Smooth muscle cell (in vitro differentiated cells): ENCODE results near the gene ZDHHC14. TPM values are rescaled to one million over a fixed set of nuclear protein-coding genes. Genes with fewer than 3 reads are reported as not detected.

Source experiments
- DNase-seq: peaks from one replicate; lab custom pipeline; 2025; ENCODE audit not compliant: unreplicated experiment; lab: John Stamatoyannopoulos, UW
- H2AFZ ChIP-seq: fragments of 200-600 bp; sonication (generic); 2 replicates; pipeline ENCODE4 v1.6.0; 2016; ENCODE audit warnings: antibody characterized with exemption, low read depth, mild to moderate bottlenecking
- H3F3A ChIP-seq: fragments of 200-600 bp; sonication (generic); 2 replicates; pipeline ENCODE4 v1.6.0; 2017; ENCODE audit warnings: antibody characterized with exemption, low read depth
- H3K27ac ChIP-seq: fragments of 200-600 bp; sonication (generic); 2 replicates; pipeline ENCODE4 v1.5.1; 2016; ENCODE audit warnings: low read depth, mild to moderate bottlenecking
- H3K27me3 ChIP-seq: fragments of 200-600 bp; sonication (generic); 2 replicates; pipeline ENCODE4 v1.6.1; 2016; ENCODE audit warnings: low read depth, mild to moderate bottlenecking
- H3K36me3 ChIP-seq: fragments of 200-600 bp; sonication (generic); 2 replicates; pipeline ENCODE4 v1.5.1; 2016; ENCODE audit warnings: low read depth
- H3K4me1 ChIP-seq: fragments of 200-600 bp; sonication (generic); 2 replicates; pipeline ENCODE4 v1.5.1; 2016; ENCODE audit warnings: low read depth
- H3K4me2 ChIP-seq: fragments of 200-600 bp; sonication (generic); 2 replicates; pipeline ENCODE4 v1.6.0; 2016; ENCODE audit warnings: mild to moderate bottlenecking
- H3K4me3 ChIP-seq: fragments of 200-600 bp; sonication (generic); 2 replicates; pipeline ENCODE4 v1.5.1; 2016; ENCODE audit warnings: mild to moderate bottlenecking
- H3K79me2 ChIP-seq: fragments of 200-600 bp; sonication (generic); 2 replicates; pipeline ENCODE4 v1.6.0; 2016; ENCODE audit warnings: low read depth, mild to moderate bottlenecking
- H3K9ac ChIP-seq: fragments of 200-600 bp; sonication (generic); 2 replicates; pipeline ENCODE4 v1.6.0; 2016; ENCODE audit warnings: low read depth
- H3K9me3 ChIP-seq: fragments of 200-600 bp; sonication (generic); replicated peaks from 2 replicates; pipeline ENCODE4 v1.5.1; 2016; ENCODE audit warnings: low read depth
- H4K20me1 ChIP-seq: fragments of 200-600 bp; sonication (generic); 2 replicates; pipeline ENCODE4 v1.6.0; 2016; ENCODE audit warnings: low read depth
- CTCF ChIP-seq: fragments of 200-600 bp; sonication (generic); IDR thresholded peaks from 2 replicates; pipeline ENCODE4 v1.5.1; 2017; ENCODE audit warnings: borderline replicate concordance, mild to moderate bottlenecking, antibody characterized with exemption; ENCODE audit not compliant: insufficient read depth, poor library complexity, severe bottlenecking
- WGBS: methylation state at CpG from one replicate; pipeline ENCODE4 v1.1.7; 2016; ENCODE audit warnings: low lambda C conversion rate; 5-methylcytosine and 5-hydroxymethylcytosine counted together
- polyA plus RNA-seq: library from polyadenylated mRNA; unstranded; fragments of >200 nt; fragmentation: Nextera tagmentation; extraction: Ambion mirVana; gene quantifications from 2 replicates; pipeline ENCODE4 v1.2.1, GENCODE V29; 2016
- total RNA-seq: library from RNA; depleted of rRNA; stranded (reverse); fragments of >200 nt; gene quantifications from 2 replicates; pipeline ENCODE4 v1.2.3, GENCODE V29; 2014

Gene ZDHHC14
- total and polyA plus RNA-seq, 2 experiments from 2014 or later, result 1.3 to 1.6 TPM

GRCh38 chr6:157372501-157373280 is 8.3 kb upstream of the ZDHHC14 start:
- no peak overlapping the region for H3K4me3 ChIP-seq
- H3K9ac ChIP-seq, result no peak overlapping the region
- no peaks in the 10 kb centered on the region for H3K4me1 ChIP-seq
- H3K27me3 ChIP-seq, result no peaks in the 10 kb centered on the region
- no peaks in the 10 kb centered on the region for H3K36me3 ChIP-seq
- no peaks in the 10 kb centered on the region for H3K9me3 ChIP-seq
- 91% methylated on average over 10 of the region's 10 CpGs for WGBS
- H4K20me1 ChIP-seq, result no peaks in the 10 kb centered on the region
- no peaks in the 10 kb centered on the region for H3F3A ChIP-seq
- H3K27ac ChIP-seq, result no peak overlapping the region
- no peak overlapping the region for H2AFZ ChIP-seq
- DNase-seq, result no peak
- no peak overlapping the region for H3K4me2 ChIP-seq
- TF ChIP-seq CTCF, result no peak
- no peaks in the 10 kb centered on the region for H3K79me2 ChIP-seq

- no peaks in the 10 kb centered on the region for H4K20me1 ChIP-seq
- H3K27me3 ChIP-seq, result no peaks in the 10 kb centered on the region
- no peak overlapping the region for H3K27ac ChIP-seq
- H3K9ac ChIP-seq, result no peak overlapping the region
- H3K4me1 ChIP-seq, result peaks cover 4% of the 10 kb centered on the region
- H3F3A ChIP-seq, result no peaks in the 10 kb centered on the region
- no peaks in the 10 kb centered on the region for H3K36me3 ChIP-seq
- H3K79me2 ChIP-seq, result no peaks in the 10 kb centered on the region
- no peaks in the 10 kb centered on the region for H3K9me3 ChIP-seq
- H2AFZ ChIP-seq, result no peak overlapping the region
- H3K4me3 ChIP-seq, result no peak overlapping the region
- WGBS, result 46% methylated on average over 6 of the region's 6 CpGs
- no peak for TF ChIP-seq CTCF
- no peak overlapping the region for H3K4me2 ChIP-seq
- DNase-seq, result no peak
These were observed 6.0 kb upstream of the ZDHHC14 start for GRCh38 chr6:157374889-157375443.

- H2AFZ ChIP-seq, result no peak overlapping the region
- H3K27me3 ChIP-seq, result no peaks in the 10 kb centered on the region
- no peak overlapping the region for H3K27ac ChIP-seq
- no peak overlapping the region for H3K4me3 ChIP-seq
- H3K9me3 ChIP-seq, result no peaks in the 10 kb centered on the region
- H3K4me1 ChIP-seq, result peaks cover 4% of the 10 kb centered on the region
- H3K9ac ChIP-seq, result no peak overlapping the region
- H3K79me2 ChIP-seq, result no peaks in the 10 kb centered on the region
- H3K4me2 ChIP-seq, result no peak overlapping the region
- H3F3A ChIP-seq, result no peaks in the 10 kb centered on the region
- no peak for TF ChIP-seq CTCF
- 99% methylated on average over 3 of the region's 3 CpGs for WGBS
- H3K36me3 ChIP-seq, result no peaks in the 10 kb centered on the region
- H4K20me1 ChIP-seq, result no peaks in the 10 kb centered on the region
- no peak for DNase-seq
These were observed 4.7 kb upstream of the ZDHHC14 start for GRCh38 chr6:157376241-157376640.
